Eye (tissue), 1 donor: ENCODE results near the gene MRGPRX4.

Source experiments
- DNase-seq: peaks from one replicate; pipeline ENCODE4 v3.0.0-alpha.2; 2015

MRGPRX4 gene

GRCh38 chr11:18221274-18221876 lies 48.7 kb downstream of the MRGPRX4 start:
- no peak for DNase-seq

- DNase-seq = no peak
Measured at GRCh38 chr11:18222814-18223421, 50.3 kb downstream of the MRGPRX4 start.
